ENCODE results near the gene CASK. TPM values are rescaled to one million over a fixed set of nuclear protein-coding genes. Genes with fewer than 3 reads are reported as not detected.

The CASK gene
- total RNA-seq, 2 donors from 2014 or later = 15.0 to 17.0 TPM

- Histone ChIP-seq H3K9me3 (no peaks in the 10 kb centered on the region), H3K36me3 (no peaks in the 10 kb centered on the region), H3K27me3 (no peaks in the 10 kb centered on the region), H3K4me3 (no peak overlapping the region), H3K27ac (no peak overlapping the region), H3K4me1 (no peaks in the 10 kb centered on the region)
- no peak for TF ChIP-seq CTCF (IDR thresholded peaks at IDR 0.05)
- DNase-seq (ENCODE audit: low spot score) = no peak
Observed at GRCh38 chrX:41933546-41933945, 10.2 kb upstream of the CASK start.

- Histone ChIP-seq H3K4me3 (no peak overlapping the region), H3K27ac (no peak overlapping the region), H3K27me3 (no peaks in the 10 kb centered on the region), H3K4me1 (no peaks in the 10 kb centered on the region), H3K9me3 (no peaks in the 10 kb centered on the region), H3K36me3 (no peaks in the 10 kb centered on the region)
- TF ChIP-seq CTCF (IDR thresholded peaks at IDR 0.05) = no peak
- no peak for DNase-seq (ENCODE audit: low spot score)
Observed at GRCh38 chrX:41932885-41933284, 9.5 kb upstream of the CASK start.

GRCh38 chrX:41931591-41931990 lies 8.2 kb upstream of the CASK start:
- Histone ChIP-seq H3K27ac (no peak overlapping the region), H3K36me3 (no peaks in the 10 kb centered on the region), H3K9me3 (no peaks in the 10 kb centered on the region), H3K27me3 (no peaks in the 10 kb centered on the region), H3K4me1 (no peaks in the 10 kb centered on the region), H3K4me3 (no peak overlapping the region)
- DNase-seq (ENCODE audit: low spot score) = no peak
- no peak for TF ChIP-seq CTCF (IDR thresholded peaks at IDR 0.05)

- no peak for TF ChIP-seq CTCF (IDR thresholded peaks at IDR 0.05)
Observed at GRCh38 chrX:41923978-41924683, 777 bp upstream of the CASK start.

GRCh38 chrX:41922431-41923151 lies 763 bp downstream of the CASK start:
- TF ChIP-seq CTCF (IDR thresholded peaks at IDR 0.05) = no peak
- Histone ChIP-seq H3K4me1 (no peaks in the 10 kb centered on the region), H3K27ac (peak overlapping the region; percentile 78 to 89), H3K9me3 (no peaks in the 10 kb centered on the region), H3K27me3 (no peaks in the 10 kb centered on the region), H3K4me3 (peak overlapping the region; percentile 58 to 64), H3K36me3 (no peaks in the 10 kb centered on the region)
- DNase-seq (ENCODE audit: low spot score) = no peak

More at GRCh38 chrX:41923978-41924683, 777 bp upstream of the CASK start:
- H3K36me3 ChIP-seq = no peaks in the 10 kb centered on the region
- no peaks in the 10 kb centered on the region for H3K27me3 ChIP-seq
- DNase-seq (ENCODE audit: low spot score) = no peak
- H3K4me1 ChIP-seq = no peaks in the 10 kb centered on the region
- peak overlapping the region; percentile 84 to 89 for H3K27ac ChIP-seq
- peak overlapping the region; percentile 58 to 64 for H3K4me3 ChIP-seq
- no peaks in the 10 kb centered on the region for H3K9me3 ChIP-seq
